GM18520 (cell line): Measurements from ENCODE around the gene ATP5MC2.

ENCODE experiments used
- ATAC-seq: cut with Tn5 transposase; IDR thresholded peaks from one replicate; pipeline ENCODE4 v1.9.1; 2021; ENCODE audit not compliant: unreplicated experiment

ATP5MC2 gene

DNA sequence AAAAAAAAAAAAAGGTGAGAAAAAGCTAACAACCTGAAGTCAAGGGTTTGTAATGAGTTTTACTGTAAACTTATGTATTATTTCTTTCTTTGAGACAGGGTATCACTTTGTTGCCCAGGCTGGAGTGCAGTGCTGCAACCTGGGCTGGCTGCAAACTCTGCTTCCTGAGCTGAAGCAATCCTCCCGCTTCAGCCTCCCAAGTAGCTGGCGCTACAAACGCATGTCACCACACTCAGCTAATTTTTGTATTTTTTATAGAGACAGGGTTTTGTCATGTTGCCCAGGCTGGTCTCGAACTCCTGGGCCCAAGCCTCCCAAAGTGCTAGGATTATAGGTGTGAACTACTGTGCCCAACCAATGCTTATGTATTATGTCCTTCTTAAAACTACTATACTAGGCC is 58.9 kb downstream of the ATP5MC2 start:
- no peak for ATAC-seq
